Central memory CD8-positive, alpha-beta T cell (primary cell): Measurements from ENCODE around the gene TAF8.

Source experiments
- ATAC-seq: fragments of 150-1000 bp; cut with Tn5 transposase; replicated peaks from 2 replicates; pipeline ENCODE4 v1.10.0; 2022; ENCODE audit warnings: mild to moderate bottlenecking, moderate FRiP score, moderate number of reproducible peaks; ENCODE audit not compliant: poor library complexity, severe bottlenecking; ENCODE audit errors: extremely low read depth
- DNase-seq, 2 donors: peaks; one replicate each; pipeline ENCODE4 v3.0.0; 2021; ENCODE audit warnings: low spot score in 2 of 2
- H3K27ac Mint-ChIP-seq: one replicate; pipeline ENCODE4 v1.8.0; 2022; ENCODE audit warnings: low read depth, mild to moderate bottlenecking, moderate library complexity, mixed read lengths
- H3K27me3 Mint-ChIP-seq: one replicate; pipeline ENCODE4 v1.8.0; 2022; ENCODE audit warnings: mixed read lengths
- H3K36me3 Mint-ChIP-seq: one replicate; pipeline ENCODE4 v1.8.0; 2022; ENCODE audit warnings: mild to moderate bottlenecking, moderate library complexity, mixed read lengths; ENCODE audit not compliant: insufficient read depth
- H3K4me1 Mint-ChIP-seq: one replicate; pipeline ENCODE4 v1.8.0; 2022; ENCODE audit warnings: mixed read lengths
- H3K4me3 Mint-ChIP-seq: one replicate; pipeline ENCODE4 v1.8.0; 2022; ENCODE audit warnings: mild to moderate bottlenecking, moderate library complexity, mixed read lengths
- H3K9me3 Mint-ChIP-seq: one replicate; pipeline ENCODE4 v1.8.0; 2022; ENCODE audit warnings: mixed read lengths

Gene TAF8

DNA sequence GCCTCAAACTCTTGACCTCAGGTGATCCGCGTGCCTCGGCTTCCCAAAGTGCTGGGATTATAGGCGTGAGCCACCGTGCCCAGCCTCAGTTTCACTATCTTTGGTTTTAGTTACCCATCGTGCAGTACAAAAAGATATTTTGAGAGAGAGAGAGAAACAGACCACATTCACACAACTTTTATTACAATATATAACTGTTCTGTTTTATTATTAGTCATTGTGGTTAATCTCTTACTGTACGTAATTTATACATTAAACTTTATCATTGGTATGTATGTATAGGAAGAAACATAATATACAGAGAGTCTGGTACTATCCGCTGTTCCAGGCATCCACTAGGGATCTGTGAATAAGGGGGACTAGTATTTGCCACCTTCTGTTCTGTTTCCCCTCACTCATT is 29.4 kb upstream of the TAF8 start:
- peak overlapping the region; percentile 67 for H3K4me3 Mint-ChIP-seq

GRCh38 chr6:42021847-42022754 is 28.2 kb upstream of the TAF8 start:
- ATAC-seq (peak; percentile 93), DNase-seq (peak; percentile 41 to 66)
- Mint-ChIP-seq H3K9me3 (no peaks in the 10 kb centered on the region), H3K4me1 (peaks cover 67% of the 10 kb centered on the region), H3K4me3 (peak overlapping the region; percentile 67), H3K36me3 (peaks cover 33% of the 10 kb centered on the region), H3K27me3 (no peaks in the 10 kb centered on the region), H3K27ac (peak overlapping the region; percentile 88)

More for the DNA sequence above, 29.4 kb upstream of the TAF8 start:
- Mint-ChIP-seq H3K36me3 (peaks cover 31% of the 10 kb centered on the region), H3K27ac (peak overlapping the region; percentile 88), H3K27me3 (no peaks in the 10 kb centered on the region), H3K9me3 (no peaks in the 10 kb centered on the region), H3K4me1 (peaks cover 66% of the 10 kb centered on the region)
- DNase-seq (no peak), ATAC-seq (peak; percentile 9)

GRCh38 chr6:42022755-42023384 is 27.5 kb upstream of the TAF8 start:
- DNase-seq, result no peak
- peaks cover 29% of the 10 kb centered on the region for H3K36me3 Mint-ChIP-seq
- no peaks in the 10 kb centered on the region for H3K27me3 Mint-ChIP-seq
- H3K27ac Mint-ChIP-seq, result peak overlapping the region; percentile 88
- no peak for ATAC-seq
- no peaks in the 10 kb centered on the region for H3K9me3 Mint-ChIP-seq
- peak overlapping the region; percentile 67 for H3K4me3 Mint-ChIP-seq
- peaks cover 69% of the 10 kb centered on the region for H3K4me1 Mint-ChIP-seq

- Mint-ChIP-seq H3K4me1 (peaks cover 88% of the 10 kb centered on the region), H3K9me3 (no peaks in the 10 kb centered on the region), H3K27ac (peak overlapping the region; percentile 77), H3K36me3 (peaks cover 37% of the 10 kb centered on the region), H3K27me3 (no peaks in the 10 kb centered on the region), H3K4me3 (peak overlapping the region; percentile 22)
- DNase-seq, result no peak
- ATAC-seq, result no peak
Measured at GRCh38 chr6:42025066-42025844, 25.1 kb upstream of the TAF8 start.

GRCh38 chr6:42025845-42026243 is 24.5 kb upstream of the TAF8 start:
- peaks cover 38% of the 10 kb centered on the region for H3K36me3 Mint-ChIP-seq

GRCh38 chr6:42026540-42026939 is 23.8 kb upstream of the TAF8 start:
- H3K9me3 Mint-ChIP-seq, result no peaks in the 10 kb centered on the region
- peaks cover 41% of the 10 kb centered on the region for H3K36me3 Mint-ChIP-seq
- H3K4me1 Mint-ChIP-seq, result peaks cover 88% of the 10 kb centered on the region
- H3K27ac Mint-ChIP-seq, result peak overlapping the region; percentile 77
- ATAC-seq, result no peak
- no peak for DNase-seq
- no peak overlapping the region for H3K4me3 Mint-ChIP-seq
- H3K27me3 Mint-ChIP-seq, result no peaks in the 10 kb centered on the region

More at GRCh38 chr6:42025845-42026243, 24.5 kb upstream of the TAF8 start:
- no peak for ATAC-seq
- H3K27ac Mint-ChIP-seq, result peak overlapping the region; percentile 77
- H3K9me3 Mint-ChIP-seq, result no peaks in the 10 kb centered on the region
- H3K27me3 Mint-ChIP-seq, result no peaks in the 10 kb centered on the region
- peak overlapping the region; percentile 22 for H3K4me3 Mint-ChIP-seq
- peaks cover 88% of the 10 kb centered on the region for H3K4me1 Mint-ChIP-seq
- no peak for DNase-seq

GRCh38 chr6:42028234-42029061 is 21.9 kb upstream of the TAF8 start:
- H3K4me3 Mint-ChIP-seq, result peak overlapping the region; percentile 66

DNA sequence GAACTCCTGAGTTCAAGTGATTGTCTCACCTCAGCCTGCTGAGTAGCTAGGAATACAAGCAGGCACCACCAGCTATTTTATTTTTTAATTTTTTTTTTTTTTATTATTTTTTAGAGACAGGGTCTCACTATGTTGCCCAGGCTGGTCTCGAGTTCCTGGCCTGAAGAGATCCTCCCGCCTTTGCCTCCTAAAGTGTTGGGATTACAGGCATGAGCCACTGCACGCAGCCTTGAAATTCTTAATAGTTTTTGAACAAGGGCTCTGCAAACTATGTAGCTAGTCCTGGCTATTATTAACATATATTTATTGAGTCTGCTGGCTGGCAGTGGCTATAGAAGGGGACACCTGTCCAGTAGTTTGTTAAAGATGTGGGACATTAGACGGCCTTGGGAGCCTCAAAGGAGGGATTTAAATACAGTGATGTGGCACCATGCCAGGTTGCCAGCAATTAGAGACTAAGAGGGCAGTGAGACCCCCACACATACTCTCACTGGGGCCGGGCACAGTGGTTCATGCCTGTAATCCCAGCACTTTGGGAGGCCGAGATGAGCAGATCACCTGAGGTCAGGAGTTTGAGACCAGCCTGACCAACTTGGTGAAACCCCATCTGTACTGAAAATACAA is 21.1 kb upstream of the TAF8 start:
- DNase-seq (no peak), ATAC-seq (no peak)
- Mint-ChIP-seq H3K27me3 (no peaks in the 10 kb centered on the region), H3K36me3 (peaks cover 42% of the 10 kb centered on the region), H3K4me3 (peak overlapping the region; percentile 70), H3K4me1 (peaks cover 80% of the 10 kb centered on the region), H3K9me3 (no peaks in the 10 kb centered on the region), H3K27ac (peak overlapping the region; percentile 44)

More at GRCh38 chr6:42028234-42029061, 21.9 kb upstream of the TAF8 start:
- H3K27me3 Mint-ChIP-seq, result no peaks in the 10 kb centered on the region
- H3K9me3 Mint-ChIP-seq, result no peaks in the 10 kb centered on the region
- peak overlapping the region; percentile 77 for H3K27ac Mint-ChIP-seq
- peaks cover 84% of the 10 kb centered on the region for H3K4me1 Mint-ChIP-seq
- DNase-seq, result no peak
- peaks cover 44% of the 10 kb centered on the region for H3K36me3 Mint-ChIP-seq
- ATAC-seq, result peak; percentile 12

DNA sequence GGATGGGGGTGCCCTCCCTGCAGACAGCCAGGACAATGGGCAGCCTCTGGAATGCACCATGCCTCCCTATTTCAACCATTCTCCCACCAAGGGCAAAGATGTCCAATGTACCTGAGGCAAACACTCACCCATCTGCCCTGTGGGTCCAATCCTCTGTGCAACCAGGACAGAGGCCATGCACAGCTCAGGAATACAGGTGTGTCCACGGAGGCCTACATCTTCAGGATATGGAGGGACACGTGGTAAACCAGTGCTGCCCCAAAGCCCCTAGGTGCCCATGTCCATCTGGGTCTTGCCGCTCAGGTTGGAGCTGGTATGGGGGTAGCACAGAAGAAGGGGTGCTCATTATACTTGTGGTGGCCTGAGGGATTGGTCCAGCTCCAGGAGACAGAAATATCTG is 20.4 kb upstream of the TAF8 start:
- H3K4me3 Mint-ChIP-seq, result peak overlapping the region; percentile 70
- H3K36me3 Mint-ChIP-seq, result peaks cover 44% of the 10 kb centered on the region
- H3K27ac Mint-ChIP-seq, result peak overlapping the region; percentile 85
- DNase-seq (no peak), ATAC-seq (no peak)
- peaks cover 82% of the 10 kb centered on the region for H3K4me1 Mint-ChIP-seq
- H3K9me3 Mint-ChIP-seq, result no peaks in the 10 kb centered on the region
- no peaks in the 10 kb centered on the region for H3K27me3 Mint-ChIP-seq

GRCh38 chr6:42030585-42031506 is 19.5 kb upstream of the TAF8 start:
- peak overlapping the region; percentile 70 for H3K4me3 Mint-ChIP-seq
- H3K9me3 Mint-ChIP-seq, result no peaks in the 10 kb centered on the region
- peak overlapping the region; percentile 85 for H3K27ac Mint-ChIP-seq
- ATAC-seq, result peak; percentile 44
- DNase-seq, result no peak
- peaks cover 78% of the 10 kb centered on the region for H3K4me1 Mint-ChIP-seq
- H3K27me3 Mint-ChIP-seq, result no peaks in the 10 kb centered on the region
- H3K36me3 Mint-ChIP-seq, result peaks cover 44% of the 10 kb centered on the region

DNA sequence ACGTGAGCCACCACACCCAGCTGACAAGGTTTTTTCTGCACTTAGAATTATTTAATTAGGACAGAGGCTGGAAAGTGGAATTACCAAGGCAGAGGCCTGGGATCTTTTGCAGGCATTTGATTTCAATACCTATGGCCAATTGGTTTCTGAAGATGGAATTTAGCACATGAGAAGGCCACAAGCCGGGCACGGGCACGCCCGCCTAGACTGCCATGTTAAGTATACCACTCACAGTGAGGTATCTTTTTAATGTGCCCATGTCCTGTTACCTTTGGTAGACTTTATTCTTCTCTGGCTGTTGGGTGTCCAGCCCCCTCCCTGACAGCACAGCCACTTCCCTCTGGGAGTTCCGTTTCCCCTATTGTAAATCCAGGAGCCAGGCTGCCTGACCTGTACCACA is 18.0 kb upstream of the TAF8 start:
- Mint-ChIP-seq H3K4me3 (peak overlapping the region; percentile 48), H3K4me1 (peaks cover 64% of the 10 kb centered on the region), H3K27me3 (no peaks in the 10 kb centered on the region), H3K36me3 (peaks cover 41% of the 10 kb centered on the region), H3K27ac (peak overlapping the region; percentile 75), H3K9me3 (no peaks in the 10 kb centered on the region)
- DNase-seq, result no peak
- no peak for ATAC-seq
